HFFc6 (cell line): ENCODE results near the gene C20orf144. TPM values are rescaled to one million over a fixed set of nuclear protein-coding genes. Genes with fewer than 3 reads are reported as not detected.

Source experiments
- DNase-seq: peaks from one replicate; pipeline ENCODE4 v3.0.0-alpha.2; 2018
- H3K27ac Mint-ChIP-seq: 2 replicates; pipeline ENCODE4 v1.8.0; 2020; ENCODE audit warnings: mild to moderate bottlenecking, mixed read lengths
- H3K27me3 Mint-ChIP-seq: 2 replicates; pipeline ENCODE4 v1.8.0; 2021; ENCODE audit warnings: mild to moderate bottlenecking, moderate library complexity, mixed read lengths; ENCODE audit not compliant: insufficient read depth
- H3K36me3 Mint-ChIP-seq: 2 replicates; pipeline ENCODE4 v1.8.0; 2021; ENCODE audit warnings: low read depth, mixed read lengths
- H3K4me1 Mint-ChIP-seq: 2 replicates; pipeline ENCODE4 v1.8.0; 2020; ENCODE audit warnings: low read depth, mixed read lengths
- H3K4me3 Mint-ChIP-seq: 2 replicates; pipeline ENCODE4 v1.8.0; 2020; ENCODE audit warnings: mild to moderate bottlenecking, moderate library complexity, mixed read lengths
- H3K9me3 Mint-ChIP-seq: 2 replicates; pipeline ENCODE4 v1.8.0; 2020; ENCODE audit warnings: mild to moderate bottlenecking, mixed read lengths
- CTCF ChIP-seq: fragments of 200-600 bp; sonication (generic); IDR thresholded peaks from 2 replicates; pipeline ENCODE4 v1.5.0; 2021; ENCODE audit warnings: antibody characterized with exemption, mild to moderate bottlenecking
- total RNA-seq, 6 experiments: library from RNA; stranded (reverse); fragmentation: NEBNext Ultra II Directional; extraction: Animal tissue kit (Norgen Biotek cat#: 25700); gene quantifications; 2 replicates in 1 of 6; 3 replicates in 5 of 6; pipeline ENCODE4 v1.2.3, GENCODE V29; 2021

Gene C20orf144
- total RNA-seq, 6 experiments from 2014 or later = 0.10 to 0.31 (median 0.23) TPM; not detected in 1

GRCh38 chr20:33709398-33709797, 47.3 kb downstream of the C20orf144 start:
- no peak for DNase-seq
- Mint-ChIP-seq H3K4me1 (0 out of 2 replicates have a peak, but pooled peaks cover 4% of the 10 kb centered on the region), H3K36me3 (no peaks in the 10 kb centered on the region; the same call in 1 of the 2 replicates), H3K27ac (no peak overlapping the region), H3K9me3 (no peaks in the 10 kb centered on the region), H3K4me3 (no peak overlapping the region), H3K27me3 (no peaks in the 10 kb centered on the region)
- no peak for TF ChIP-seq CTCF

DNA sequence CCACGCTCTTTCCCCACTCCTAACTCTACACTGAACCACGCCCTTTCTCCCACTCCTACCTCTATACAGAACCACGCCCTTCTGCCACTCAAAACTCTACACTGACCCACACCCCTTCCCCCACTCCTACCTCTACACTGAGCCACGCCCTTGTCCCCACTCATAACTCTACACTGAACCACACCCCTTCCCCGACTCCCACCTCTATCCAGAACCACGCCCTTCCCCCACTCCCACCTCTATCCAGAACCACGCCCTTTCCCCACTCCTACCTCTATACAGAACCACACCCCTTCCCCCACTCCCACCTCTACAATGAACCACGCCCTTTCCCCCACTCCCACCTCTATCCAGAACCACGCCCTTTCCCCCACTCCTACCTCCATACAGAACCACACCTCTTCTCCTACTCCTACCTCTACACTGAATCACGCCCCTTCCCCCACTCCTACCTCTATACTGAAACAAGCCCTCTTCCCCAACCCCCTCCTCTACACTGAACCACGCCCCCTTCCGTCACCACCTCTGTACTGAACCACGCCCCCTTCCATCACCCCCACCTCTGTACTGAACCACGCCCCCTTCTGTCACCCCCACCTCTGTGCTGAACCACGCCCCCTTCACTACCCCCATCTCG, 47.9 kb downstream of the C20orf144 start:
- no peak overlapping the region for H3K27ac Mint-ChIP-seq
- no peak for TF ChIP-seq CTCF
- no peak for DNase-seq
- no peak overlapping the region for H3K4me3 Mint-ChIP-seq
- no peaks in the 10 kb centered on the region for H3K27me3 Mint-ChIP-seq
- no peaks in the 10 kb centered on the region; the same call in 1 of the 2 replicates for H3K36me3 Mint-ChIP-seq
- no peaks in the 10 kb centered on the region for H3K4me1 Mint-ChIP-seq
- no peaks in the 10 kb centered on the region for H3K9me3 Mint-ChIP-seq

GRCh38 chr20:33710681-33711445, 48.7 kb downstream of the C20orf144 start:
- Mint-ChIP-seq H3K4me3 (no peak overlapping the region), H3K4me1 (no peaks in the 10 kb centered on the region), H3K9me3 (no peaks in the 10 kb centered on the region), H3K27ac (no peak overlapping the region), H3K27me3 (no peaks in the 10 kb centered on the region), H3K36me3 (no peaks in the 10 kb centered on the region; the same call in 1 of the 2 replicates)
- no peak for TF ChIP-seq CTCF
- no peak for DNase-seq

GRCh38 chr20:33711446-33711738, 49.3 kb downstream of the C20orf144 start:
- Mint-ChIP-seq H3K4me1 (no peaks in the 10 kb centered on the region), H3K9me3 (no peaks in the 10 kb centered on the region), H3K36me3 (no peaks in the 10 kb centered on the region; the same call in 1 of the 2 replicates), H3K4me3 (no peak overlapping the region), H3K27ac (no peak overlapping the region), H3K27me3 (no peaks in the 10 kb centered on the region)
- no peak for DNase-seq
- no peak for TF ChIP-seq CTCF

Other genes starting within 250 kb of the C20orf144 start
- 10 to 100 TPM; 13.9 to 22.2 (median 20.9) TPM for gene SNTA1, start 218.6 kb upstream of the C20orf144 start, total RNA-seq
- 1 to 10 TPM; 7.0 to 9.1 (median 8.0) TPM for gene CBFA2T2, start 172.2 kb upstream of the C20orf144 start, total RNA-seq
- gene ACTL10, start 4.6 kb downstream of the C20orf144 start, total RNA-seq = 1 to 10 TPM; 1.6 to 2.3 (median 1.8) TPM
- 10 to 100 TPM; 24.9 to 30.0 (median 27.0) TPM for gene NECAB3, start 12.1 kb downstream of the C20orf144 start, total RNA-seq
- gene E2F1, start 24.1 kb downstream of the C20orf144 start, total RNA-seq = 10 to 100 TPM; 11.3 to 21.7 (median 20.2) TPM
- 10 to 100 TPM in 4 of 6 experiments, 1 to 10 TPM in 2; 8.3 to 14.4 (median 11.4) TPM for gene PXMP4, start 58.0 kb downstream of the C20orf144 start, total RNA-seq
- gene ZNF341, start 69.7 kb downstream of the C20orf144 start, total RNA-seq = 1 to 10 TPM; 3.2 to 4.1 (median 3.6) TPM
- 10 to 100 TPM; 81.2 to 94.2 (median 86.1) TPM for gene CHMP4B, start 149.0 kb downstream of the C20orf144 start, total RNA-seq